Esophagus muscularis mucosa (tissue), 4 donors: ENCODE data around the gene APOO. TPM values are rescaled to one million over a fixed set of nuclear protein-coding genes. Genes with fewer than 3 reads are reported as not detected.

Source experiments
- DNase-seq: peaks from one replicate; pipeline ENCODE4 v3.0.0-alpha.2; 2017; ENCODE audit errors: extremely low spot score
- H3K27ac ChIP-seq, 4 donors: fragments of 200-600 bp; sonication (generic); replicated peaks in 1 of 4; 1 replicate in 3 of 4; 2 replicates in 1 of 4; pipeline ENCODE4 v1.5.1; 2016 to 2019; ENCODE audit warnings: mild to moderate bottlenecking in 1 of 4
- H3K27me3 ChIP-seq, 4 donors: fragments of 200-600 bp; sonication (generic); one replicate each; pipeline versions ENCODE4 v1.5.1 to v1.6.0; 2016 to 2019
- H3K36me3 ChIP-seq, 4 donors: fragments of 200-600 bp; sonication (generic); one replicate each; pipeline ENCODE4 v1.5.1; 2016 to 2019
- H3K4me1 ChIP-seq, 4 donors: fragments of 200-600 bp; sonication (generic); one replicate each; pipeline ENCODE4 v1.5.1; 2016 to 2019
- H3K4me3 ChIP-seq, 4 donors: fragments of 200-600 bp; sonication (generic); 1 replicate in 2 of 4; 2 replicates in 2 of 4; pipeline ENCODE4 v1.5.1; 2016 to 2019; ENCODE audit warnings: mild to moderate bottlenecking in 4 of 4, moderate library complexity in 1 of 4
- H3K9me3 ChIP-seq, 4 donors: fragments of 200-600 bp; sonication (generic); 1 replicate in 3 of 4; 2 replicates in 1 of 4; pipeline ENCODE4 v1.5.1; 2016 to 2019
- CTCF ChIP-seq, 3 experiments: fragments of 200-600 bp in 2 of 3; fragments of 450-650 bp in 1 of 3; sonication (generic) in 2 of 3; IDR thresholded peaks; one replicate each; pipeline ENCODE4 v1.5.1; 2017 to 2019; ENCODE audit warnings: antibody characterized with exemption in 3 of 3, mild to moderate bottlenecking in 2 of 3, moderate library complexity in 1 of 3
- EP300 ChIP-seq: sonication (generic); formaldehyde crosslinking; IDR thresholded peaks from one replicate; pipeline ENCODE4 v1.6.1; 2017; ENCODE audit warnings: antibody characterized with exemption
- POLR2A ChIP-seq: fragments of 450-650 bp; IDR thresholded peaks from one replicate; pipeline ENCODE4 v1.6.1; 2017; ENCODE audit warnings: antibody characterized with exemption, moderate library complexity, mild to moderate bottlenecking, low read depth
- POLR2AphosphoS5 ChIP-seq, 2 donors: sonication (generic); formaldehyde crosslinking; IDR thresholded peaks; one replicate each; pipeline ENCODE4 v1.6.1; 2017; ENCODE audit warnings: antibody characterized with exemption in 2 of 2
- WGBS: methylation state at CpG from one replicate; pipeline ENCODE4 v1.1.5; 2018; 5-methylcytosine and 5-hydroxymethylcytosine counted together
- intact Hi-C: fragments of 100-400 bp; cut with DNase I; formaldehyde crosslinking; loops from one replicate; pipeline ENCODE4 v1.15.1; 2023
- total RNA-seq, 4 donors: library from RNA; depleted of rRNA; stranded (reverse); fragments of >200 nt; gene quantifications; one replicate each; pipeline versions ENCODE4 v1.1.0 to v1.2.1, GENCODE V29; 2016

The APOO gene
- total RNA-seq, 4 donors from 2014 or later = 7.5 to 10.2 (median 9.5) TPM

GRCh38 chrX:23854945-23855344 lies 52.8 kb downstream of the APOO start:
- WGBS = 89% methylated on average over 3 of the region's 3 CpGs
- H3K4me1 ChIP-seq = no peaks in the 10 kb centered on the region
- TF ChIP-seq POLR2AphosphoS5 (IDR thresholded peaks at IDR 0.05) (no peak), POLR2A (no peak), CTCF (IDR thresholded peaks at IDR 0.05) (no peak), EP300 (no peak)
- H3K27ac ChIP-seq = no peak overlapping the region
- H3K36me3 ChIP-seq = no peaks in the 10 kb centered on the region
- no peak overlapping the region for H3K4me3 ChIP-seq
- intact Hi-C loops = no loop called here
- DNase-seq = no peak
- H3K9me3 ChIP-seq = no peaks in the 10 kb centered on the region
- H3K27me3 ChIP-seq = no peaks in the 10 kb centered on the region

GRCh38 chrX:23854122-23854521 lies 53.6 kb downstream of the APOO start:
- Histone ChIP-seq H3K27ac (no peak overlapping the region), H3K27me3 (no peaks in the 10 kb centered on the region), H3K9me3 (no peaks in the 10 kb centered on the region), H3K36me3 (no peaks in the 10 kb centered on the region), H3K4me1 (no peaks in the 10 kb centered on the region), H3K4me3 (no peak overlapping the region)
- no peak for TF ChIP-seq POLR2A
- TF ChIP-seq CTCF (IDR thresholded peaks at IDR 0.05) = no peak
- no peak for TF ChIP-seq POLR2AphosphoS5 (IDR thresholded peaks at IDR 0.05)
- DNase-seq = no peak
- intact Hi-C loops = no loop called here
- 67% methylated on average over 4 of the region's 4 CpGs for WGBS

GRCh38 chrX:23851544-23851943 lies 56.2 kb downstream of the APOO start:
- H3K4me3 ChIP-seq = no peak overlapping the region
- no peak overlapping the region for H3K27ac ChIP-seq
- 74% methylated on average over 2 of the region's 2 CpGs for WGBS
- intact Hi-C loops = no loop called here
- TF ChIP-seq POLR2AphosphoS5 (IDR thresholded peaks at IDR 0.05) (no peak), EP300 (no peak)
- no peaks in the 10 kb centered on the region for H3K9me3 ChIP-seq
- H3K27me3 ChIP-seq = no peaks in the 10 kb centered on the region
- no peak for DNase-seq
- no peaks in the 10 kb centered on the region for H3K4me1 ChIP-seq
- no peaks in the 10 kb centered on the region for H3K36me3 ChIP-seq

- DNase-seq = no peak
- no peaks in the 10 kb centered on the region for H3K9me3 ChIP-seq
- H3K4me1 ChIP-seq = peaks cover 0 to 3% (median 0%) of the 10 kb centered on the region in 4 donors
- no peak overlapping the region for H3K27ac ChIP-seq
- intact Hi-C loops = no loop called here
- H3K27me3 ChIP-seq = no peaks in the 10 kb centered on the region
- no peaks in the 10 kb centered on the region for H3K36me3 ChIP-seq
- no peak overlapping the region for H3K4me3 ChIP-seq
- 81% methylated on average over 5 of the region's 5 CpGs for WGBS
- no peak for TF ChIP-seq POLR2AphosphoS5 (IDR thresholded peaks at IDR 0.05)
- TF ChIP-seq POLR2A = no peak
- TF ChIP-seq EP300 = no peak
- TF ChIP-seq CTCF (IDR thresholded peaks at IDR 0.05) = no peak
Measured at GRCh38 chrX:23849241-23849640, 58.5 kb downstream of the APOO start.

GRCh38 chrX:23845351-23845817 lies 62.4 kb downstream of the APOO start:
- no peak for DNase-seq
- intact Hi-C loops = no loop called here
- Histone ChIP-seq H3K4me3 (no peak overlapping the region), H3K36me3 (no peaks in the 10 kb centered on the region), H3K27me3 (no peaks in the 10 kb centered on the region), H3K4me1 (peaks cover 0 to 3% (median 2%) of the 10 kb centered on the region in 4 donors), H3K27ac (peak overlapping the region in 1 of 4 donors; percentile 34), H3K9me3 (no peaks in the 10 kb centered on the region)
- no peak for TF ChIP-seq CTCF (IDR thresholded peaks at IDR 0.05)
- no peak for TF ChIP-seq EP300
- no peak for TF ChIP-seq POLR2AphosphoS5 (IDR thresholded peaks at IDR 0.05)
- no peak for TF ChIP-seq POLR2A
- WGBS = 66% methylated on average over 3 of the region's 3 CpGs
